Measurements from ENCODE around the gene KLHDC7A.

Gene KLHDC7A

GRCh38 chr1:18494304-18494703 lies 13.6 kb downstream of the KLHDC7A start:
- no peak overlapping the region for H3K4me3 ChIP-seq (ENCODE audit: low read depth, low read length)
- no peak for TF ChIP-seq CTCF (IDR thresholded peaks at IDR 0.05; ENCODE audit: low read depth, low read length, missing control alignments)
- DNase-seq (ENCODE audit: low read depth) = no peak

DNA sequence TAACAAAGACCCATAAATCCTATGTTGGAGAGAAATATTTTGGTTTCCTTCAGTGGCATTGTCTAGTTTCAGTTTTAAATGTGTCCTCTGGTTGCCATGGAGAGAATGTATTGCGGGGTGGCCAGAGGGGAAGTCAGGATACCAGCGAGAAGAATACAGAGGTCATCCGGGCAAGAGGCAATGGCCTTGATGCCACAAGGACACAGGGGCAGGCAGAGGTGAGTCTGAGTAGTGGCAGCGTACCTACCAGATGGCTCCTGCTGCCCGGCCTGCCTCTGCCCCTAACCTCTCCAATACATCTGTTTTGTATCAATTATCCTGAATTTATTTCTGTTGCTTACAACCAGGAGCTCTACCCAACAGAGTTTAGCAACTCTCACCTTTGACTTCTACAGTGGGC lies 14.9 kb downstream of the KLHDC7A start:
- no peak for DNase-seq (ENCODE audit: low read depth)
- no peak for TF ChIP-seq CTCF (IDR thresholded peaks at IDR 0.05; ENCODE audit: low read depth, low read length, missing control alignments)
- no peak overlapping the region for H3K4me3 ChIP-seq (ENCODE audit: low read depth, low read length)

DNA sequence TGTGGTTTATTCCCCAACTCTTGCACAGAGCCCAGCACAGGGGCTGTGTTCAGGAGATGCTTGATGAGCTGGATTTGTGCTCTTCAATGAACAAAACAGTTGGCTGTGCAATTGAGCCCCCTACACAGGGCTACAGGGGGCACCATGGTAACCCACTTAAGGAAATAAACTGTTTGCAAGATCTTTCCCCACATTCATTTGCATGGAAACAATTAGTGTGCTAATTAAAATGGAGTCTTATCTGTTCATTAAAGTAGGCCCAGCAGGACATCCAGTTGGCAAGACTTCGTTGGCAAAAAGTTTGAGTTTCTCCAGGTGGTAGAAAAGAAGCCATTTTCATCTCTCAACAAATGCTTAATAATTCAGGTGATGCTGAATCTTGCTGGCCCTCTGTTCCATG lies 15.3 kb downstream of the KLHDC7A start:
- DNase-seq (ENCODE audit: low read depth) = no peak
- TF ChIP-seq CTCF (IDR thresholded peaks at IDR 0.05; ENCODE audit: low read depth, low read length, missing control alignments) = no peak
- no peak overlapping the region for H3K4me3 ChIP-seq (ENCODE audit: low read depth, low read length)

GRCh38 chr1:18496497-18497235 lies 15.9 kb downstream of the KLHDC7A start:
- TF ChIP-seq CTCF (IDR thresholded peaks at IDR 0.05; ENCODE audit: low read depth, low read length, missing control alignments) = no peak
- DNase-seq (ENCODE audit: low read depth) = no peak
- H3K4me3 ChIP-seq (ENCODE audit: low read depth, low read length) = no peak overlapping the region

GRCh38 chr1:18501833-18502232 lies 21.1 kb downstream of the KLHDC7A start:
- TF ChIP-seq CTCF (IDR thresholded peaks at IDR 0.05; ENCODE audit: low read depth, low read length, missing control alignments) = no peak
- DNase-seq (ENCODE audit: low read depth) = no peak
- H3K4me3 ChIP-seq (ENCODE audit: low read depth, low read length) = no peak overlapping the region

DNA sequence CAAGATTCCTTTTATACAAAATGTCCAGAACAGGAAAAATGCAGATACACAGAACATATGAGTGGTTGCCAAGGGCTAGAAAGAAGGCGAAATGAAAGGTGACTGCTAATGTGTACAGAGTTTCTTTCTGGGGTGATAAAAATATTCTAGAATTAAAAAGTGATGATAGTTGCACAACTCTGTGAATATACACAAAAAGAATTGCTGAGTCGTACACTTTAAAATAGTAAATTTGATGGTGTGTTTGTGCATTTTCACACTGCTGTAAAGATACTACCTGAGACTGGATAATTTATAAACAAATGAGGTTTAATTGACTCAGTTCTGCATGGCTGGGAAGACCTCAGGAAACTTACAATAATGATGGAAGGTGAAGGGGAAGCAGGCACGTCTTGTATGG lies 23.9 kb downstream of the KLHDC7A start:
- DNase-seq (ENCODE audit: low read depth) = no peak
- no peak for TF ChIP-seq CTCF (IDR thresholded peaks at IDR 0.05; ENCODE audit: low read depth, low read length, missing control alignments)
- H3K4me3 ChIP-seq (ENCODE audit: low read depth, low read length) = no peak overlapping the region

DNA sequence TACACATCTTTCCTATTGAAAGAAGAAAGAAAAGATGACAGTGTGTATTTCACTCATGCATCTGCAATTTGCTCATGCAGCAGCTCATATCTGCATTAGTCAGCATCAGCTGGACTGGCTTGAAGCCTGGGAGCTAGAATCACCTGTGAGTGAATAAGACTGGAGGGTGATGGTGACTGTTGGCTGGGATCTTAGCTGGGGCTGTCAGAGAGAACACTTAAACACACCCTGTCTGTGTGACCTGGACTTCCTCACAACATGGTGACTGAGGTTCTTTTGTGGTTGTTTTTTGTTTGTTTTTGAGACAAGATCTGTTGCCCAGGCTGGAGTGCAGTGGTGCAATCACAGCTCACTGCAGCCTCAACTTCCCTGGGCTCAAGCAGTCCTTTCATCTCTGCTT lies 24.9 kb downstream of the KLHDC7A start:
- no peak for DNase-seq (ENCODE audit: low read depth)
- no peak overlapping the region for H3K4me3 ChIP-seq (ENCODE audit: low read depth, low read length)
- TF ChIP-seq CTCF (IDR thresholded peaks at IDR 0.05; ENCODE audit: low read depth, low read length, missing control alignments) = no peak

All from GM12864 (cell line).